ENCODE measurements around the gene MRPS27.

DNA sequence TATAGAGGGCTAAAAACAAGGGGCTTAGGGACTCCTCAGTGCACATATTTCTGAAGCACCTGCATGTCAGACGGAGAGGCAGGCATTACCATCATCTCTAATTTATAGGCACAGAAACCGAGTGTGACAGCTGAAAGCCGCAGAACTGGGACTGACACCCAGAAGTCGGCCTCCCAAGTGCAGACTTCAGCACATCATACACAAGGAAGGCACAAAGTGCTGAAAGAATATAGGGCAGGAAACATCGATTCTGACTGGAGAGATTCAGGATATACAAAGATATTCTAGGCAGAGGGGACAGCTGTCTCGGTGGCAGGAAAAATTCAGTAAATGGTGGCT, 11.2 kb downstream of the MRPS27 start:
- TF ChIP-seq, protein P1, sequence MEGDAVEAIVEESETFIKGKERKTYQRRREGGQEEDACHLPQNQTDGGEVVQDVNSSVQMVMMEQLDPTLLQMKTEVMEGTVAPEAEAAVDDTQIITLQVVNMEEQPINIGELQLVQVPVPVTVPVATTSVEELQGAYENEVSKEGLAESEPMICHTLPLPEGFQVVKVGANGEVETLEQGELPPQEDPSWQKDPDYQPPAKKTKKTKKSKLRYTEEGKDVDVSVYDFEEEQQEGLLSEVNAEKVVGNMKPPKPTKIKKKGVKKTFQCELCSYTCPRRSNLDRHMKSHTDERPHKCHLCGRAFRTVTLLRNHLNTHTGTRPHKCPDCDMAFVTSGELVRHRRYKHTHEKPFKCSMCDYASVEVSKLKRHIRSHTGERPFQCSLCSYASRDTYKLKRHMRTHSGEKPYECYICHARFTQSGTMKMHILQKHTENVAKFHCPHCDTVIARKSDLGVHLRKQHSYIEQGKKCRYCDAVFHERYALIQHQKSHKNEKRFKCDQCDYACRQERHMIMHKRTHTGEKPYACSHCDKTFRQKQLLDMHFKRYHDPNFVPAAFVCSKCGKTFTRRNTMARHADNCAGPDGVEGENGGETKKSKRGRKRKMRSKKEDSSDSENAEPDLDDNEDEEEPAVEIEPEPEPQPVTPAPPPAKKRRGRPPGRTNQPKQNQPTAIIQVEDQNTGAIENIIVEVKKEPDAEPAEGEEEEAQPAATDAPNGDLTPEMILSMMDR (IDR thresholded peaks at IDR 0.05) = no peak
- TF ChIP-seq ZFX (IDR thresholded peaks at IDR 0.05; ENCODE audit: borderline replicate concordance) = no peak

Data from 22Rv1 (cell line).